Hematopoietic multipotent progenitor cell treated with erythropoietin and hydrocortisone succinate and interleukin-3 and kit ligand, for 4 days (in vitro differentiated cells): ENCODE results near the gene DPT.

Experiments
- DNase-seq: peaks from one replicate; pipeline ENCODE4 v3.0.0-alpha.2; 2015

The DPT gene

DNA sequence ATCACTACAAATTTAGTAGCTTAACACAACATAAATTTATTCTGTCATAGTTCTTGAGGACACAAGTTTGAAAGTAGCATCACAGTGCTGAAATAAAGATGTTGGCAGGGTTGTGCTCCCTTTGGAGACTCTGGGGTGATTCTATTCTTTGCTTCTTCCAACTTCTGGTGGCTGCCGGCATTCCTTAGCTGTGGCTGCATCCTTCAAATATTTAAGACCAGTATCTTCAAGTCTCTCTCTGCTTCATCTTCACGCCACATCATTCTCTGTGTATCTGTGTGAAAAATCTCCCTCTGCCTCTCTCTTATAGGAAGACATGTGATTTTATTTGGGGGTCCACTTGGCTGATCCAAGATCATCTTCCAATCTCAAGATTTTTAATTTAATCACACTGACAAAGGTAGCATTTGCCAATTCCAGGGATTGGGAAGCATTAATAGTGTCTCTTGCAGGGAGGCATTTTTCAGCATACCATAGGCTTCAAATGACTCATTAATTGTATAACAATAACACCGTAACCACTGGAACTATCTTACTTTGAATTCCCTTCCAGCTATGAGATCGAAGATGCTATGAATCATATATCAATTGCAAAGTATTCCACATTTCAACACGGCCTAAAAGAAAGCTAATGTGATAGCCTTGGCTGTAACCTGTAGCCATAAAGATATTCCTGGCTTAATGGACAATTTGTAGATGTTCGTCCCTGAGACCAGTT lies 74.6 kb downstream of the DPT start:
- DNase-seq = no peak

GRCh38 chr1:168653567-168653966 lies 75.4 kb downstream of the DPT start:
- DNase-seq = no peak

GRCh38 chr1:168645721-168646120 lies 83.3 kb downstream of the DPT start:
- no peak for DNase-seq
